ENCODE results near the gene DEXI.

DEXI gene

GRCh38 chr16:10880594-10881452 is 61.4 kb downstream of the DEXI start:
- H3K9me3 ChIP-seq (ENCODE audit: control extremely low read depth in 1 of 5, control insufficient read depth in 4 of 5, insufficient read depth in 2 of 5, low read depth in 1 of 5, low read length in 4 of 5): no peaks in the 10 kb centered on the region
- H3K27me3 ChIP-seq (replicated peaks in 2 of 5; ENCODE audit: control insufficient read depth in 4 of 5, insufficient read depth in 5 of 5, low read length in 4 of 5): no peaks in the 10 kb centered on the region
- peak in 1 of 3 donors; percentile 26 for DNase-seq
- 71% methylated on average over 9 of the region's 10 CpGs for WGBS (ENCODE audit: insufficient coverage)
- H3K27ac ChIP-seq (ENCODE audit: insufficient read depth in 1 of 2, low read depth in 1 of 2, low read length in 2 of 2, poor library complexity in 1 of 2, severe bottlenecking in 2 of 2): peak overlapping the region in 1 of 2 experiments; percentile 78
- peaks cover 5 to 39% (median 13%) of the 10 kb centered on the region in 4 experiments for H3K36me3 ChIP-seq (ENCODE audit: control insufficient read depth in 4 of 4, insufficient read depth in 4 of 4, low read length in 3 of 4)
- peak overlapping the region in 6 of 7 experiments; percentile 76 to 95 (median 86) for H3K4me3 ChIP-seq (ENCODE audit: control insufficient read depth in 1 of 7, extremely low read depth in 1 of 7, insufficient read depth in 4 of 7, low read depth in 2 of 7, low read length in 6 of 7)
- H3K4me1 ChIP-seq (ENCODE audit: control extremely low read depth in 1 of 4, control insufficient read depth in 4 of 4, insufficient read depth in 4 of 4, low read length in 3 of 4): peaks cover 14 to 88% (median 80%) of the 10 kb centered on the region in 4 experiments
- POLR2A ChIA-PET: interaction anchor here (0.6 kb wide), 1 partner anchor 46 kb away, joined by 3 read pairs; no protein-coding TSS in a partner anchor
- CTCF ChIA-PET: interaction anchor here (1.0 to 2.0 kb wide), 3 partner anchors 12 to 54 kb away, joined by 4 to 9 read pairs (median 4); no protein-coding TSS in a partner anchor

GRCh38 chr16:10879681-10880589 is 62.3 kb downstream of the DEXI start:
- Histone ChIP-seq H3K4me3 (ENCODE audit: control insufficient read depth in 1 of 7, extremely low read depth in 1 of 7, insufficient read depth in 4 of 7, low read depth in 2 of 7, low read length in 6 of 7) (peak overlapping the region; percentile 76 to 95 (median 84)), H3K27me3 (replicated peaks in 2 of 5; ENCODE audit: control insufficient read depth in 4 of 5, insufficient read depth in 5 of 5, low read length in 4 of 5) (no peaks in the 10 kb centered on the region), H3K27ac (ENCODE audit: insufficient read depth in 1 of 2, low read depth in 1 of 2, low read length in 2 of 2, poor library complexity in 1 of 2, severe bottlenecking in 2 of 2) (peak overlapping the region; percentile 48 to 78), H3K9me3 (ENCODE audit: control extremely low read depth in 1 of 5, control insufficient read depth in 4 of 5, insufficient read depth in 2 of 5, low read depth in 1 of 5, low read length in 4 of 5) (no peaks in the 10 kb centered on the region), H3K36me3 (ENCODE audit: control insufficient read depth in 4 of 4, insufficient read depth in 4 of 4, low read length in 3 of 4) (peaks cover 5 to 31% (median 13%) of the 10 kb centered on the region in 4 experiments), H3K4me1 (ENCODE audit: control extremely low read depth in 1 of 4, control insufficient read depth in 4 of 4, insufficient read depth in 4 of 4, low read length in 3 of 4) (peaks cover 17 to 88% (median 77%) of the 10 kb centered on the region in 4 experiments)
- CTCF ChIA-PET: interaction anchor here (0.7 to 4.3 kb wide), 6 partner anchors 8 to 58 kb away, joined by 3 to 28 read pairs (median 6); no protein-coding TSS in a partner anchor
- DNase-seq: no peak
- POLR2A ChIA-PET: no interaction called here
- 18% methylated on average over 15 of the region's 21 CpGs for WGBS (ENCODE audit: insufficient coverage)
